ENCODE data around the gene TGM1. TPM values are rescaled to one million over a fixed set of nuclear protein-coding genes. Genes with fewer than 3 reads are reported as not detected.

The TGM1 gene
- total and polyA plus RNA-seq, 2 donors (not counting 1 experiment from before 2014, with no cell fraction given), result 2.7 to 11.9 TPM

DNA sequence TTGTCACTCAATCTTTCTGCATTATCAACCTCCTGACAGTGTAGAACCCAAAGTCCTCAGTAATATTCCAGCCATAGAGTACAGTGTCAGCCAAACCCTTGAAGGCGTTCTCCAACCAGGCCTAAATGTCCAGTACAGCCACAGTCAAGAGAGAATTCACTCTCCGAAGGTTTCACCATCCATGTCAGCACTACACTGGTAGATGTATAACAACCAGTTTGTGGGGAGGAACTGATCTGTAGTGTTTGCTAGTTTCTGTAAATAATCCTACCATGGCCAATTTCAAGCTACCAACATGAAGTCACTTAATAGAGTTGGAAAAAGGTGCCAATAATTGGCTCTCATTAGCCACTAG, 46.7 kb downstream of the TGM1 start:
- POLR2A ChIA-PET, result interaction anchor here (0.5 to 5.3 kb wide), 14 partner anchors 16 to 214 kb away, joined by 3 to 64 read pairs (median 4); partner anchors contain the start of genes DCAF11, DHRS1, GMPR2 and IPO4
- Histone ChIP-seq H4K20me1 (ENCODE audit: control insufficient read depth, insufficient read depth, low read length, poor library complexity, severe bottlenecking) (peaks cover 10% of the 10 kb centered on the region), H3K27ac (ENCODE audit: low read length in 2 of 2) (peak overlapping the region; percentile 85 to 89), H3K79me2 (ENCODE audit: control insufficient read depth, insufficient read depth, low read length) (peaks cover 67% of the 10 kb centered on the region), H3K36me3 (replicated peaks in 1 of 2; ENCODE audit: control extremely low read depth in 1 of 2, control insufficient read depth in 1 of 2, extremely low read depth in 1 of 2, insufficient read depth in 2 of 2, low read length in 1 of 2) (peaks cover 2 to 13% of the 10 kb centered on the region in 2 experiments), H3K9me3 (ENCODE audit: control extremely low read depth in 1 of 3, control insufficient read depth in 2 of 3, insufficient read depth in 1 of 3, low read length in 2 of 3) (no peaks in the 10 kb centered on the region), H3K4me1 (ENCODE audit: control insufficient read depth in 2 of 2, insufficient read depth in 2 of 2, low read length in 2 of 2) (peaks cover 32% of the 10 kb centered on the region in 2 donors), H3K27me3 (replicated peaks in 1 of 4; ENCODE audit: control extremely low read depth in 1 of 4, control insufficient read depth in 3 of 4, insufficient read depth in 4 of 4, low read length in 3 of 4) (no peaks in the 10 kb centered on the region), H2AFZ (ENCODE audit: insufficient read depth, low read depth, low read length, poor library complexity, severe bottlenecking) (peak overlapping the region; percentile 90), H3K4me3 (ENCODE audit: control extremely low read depth in 1 of 5, extremely low read depth in 1 of 5, insufficient read depth in 1 of 5, low read depth in 2 of 5, low read length in 4 of 5) (no peak overlapping the region), H3K9ac (ENCODE audit: low read length) (peak overlapping the region; percentile 93), H3K4me2 (replicated peaks; ENCODE audit: low read depth, low read length, poor library complexity, severe bottlenecking) (peak overlapping the region; percentile 88)
- H3K27ac Mint-ChIP-seq, result peak overlapping the region; percentile 96
- H3K9me3 Mint-ChIP-seq (ENCODE audit: insufficient read depth), result no peaks in the 10 kb centered on the region
- H3K4me3 Mint-ChIP-seq, result peak overlapping the region; percentile 93
- 100% methylated on average over 1 of the region's 2 CpGs for WGBS (ENCODE audit: insufficient coverage)
- CTCF ChIA-PET, result interaction anchor here (0.9 to 4.2 kb wide), 22 partner anchors 12 to 219 kb away, joined by 3 to 31 read pairs (median 5); partner anchors contain the start of genes CIDEB, DHRS1, GMPR2 and IRF9
- TF ChIP-seq, protein P1, sequence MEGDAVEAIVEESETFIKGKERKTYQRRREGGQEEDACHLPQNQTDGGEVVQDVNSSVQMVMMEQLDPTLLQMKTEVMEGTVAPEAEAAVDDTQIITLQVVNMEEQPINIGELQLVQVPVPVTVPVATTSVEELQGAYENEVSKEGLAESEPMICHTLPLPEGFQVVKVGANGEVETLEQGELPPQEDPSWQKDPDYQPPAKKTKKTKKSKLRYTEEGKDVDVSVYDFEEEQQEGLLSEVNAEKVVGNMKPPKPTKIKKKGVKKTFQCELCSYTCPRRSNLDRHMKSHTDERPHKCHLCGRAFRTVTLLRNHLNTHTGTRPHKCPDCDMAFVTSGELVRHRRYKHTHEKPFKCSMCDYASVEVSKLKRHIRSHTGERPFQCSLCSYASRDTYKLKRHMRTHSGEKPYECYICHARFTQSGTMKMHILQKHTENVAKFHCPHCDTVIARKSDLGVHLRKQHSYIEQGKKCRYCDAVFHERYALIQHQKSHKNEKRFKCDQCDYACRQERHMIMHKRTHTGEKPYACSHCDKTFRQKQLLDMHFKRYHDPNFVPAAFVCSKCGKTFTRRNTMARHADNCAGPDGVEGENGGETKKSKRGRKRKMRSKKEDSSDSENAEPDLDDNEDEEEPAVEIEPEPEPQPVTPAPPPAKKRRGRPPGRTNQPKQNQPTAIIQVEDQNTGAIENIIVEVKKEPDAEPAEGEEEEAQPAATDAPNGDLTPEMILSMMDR (IDR thresholded peaks at IDR 0.05), result no peak
- TF ChIP-seq EZH2 (IDR thresholded peaks at IDR 0.05; ENCODE audit: borderline replicate concordance, insufficient read depth, low read depth, low read length, poor library complexity, severe bottlenecking), result no peak
- intact Hi-C loops (cut with micrococcal nuclease), result loop anchor here (1.0 to 10.0 kb wide), 5 partner anchors 26 to 916 kb away; partner anchors contain the start of genes THTPA, TINF2 and ZFHX2
- DNase-seq (no peak), ATAC-seq (ENCODE audit: low read depth) (no peak)
- H3K27me3 Mint-ChIP-seq, result no peaks in the 10 kb centered on the region
- peaks cover 37% of the 10 kb centered on the region for H3K4me1 Mint-ChIP-seq

Measured in B cell (primary cell).